Measurements from ENCODE around the gene TNFSF13.

Gene TNFSF13

DNA sequence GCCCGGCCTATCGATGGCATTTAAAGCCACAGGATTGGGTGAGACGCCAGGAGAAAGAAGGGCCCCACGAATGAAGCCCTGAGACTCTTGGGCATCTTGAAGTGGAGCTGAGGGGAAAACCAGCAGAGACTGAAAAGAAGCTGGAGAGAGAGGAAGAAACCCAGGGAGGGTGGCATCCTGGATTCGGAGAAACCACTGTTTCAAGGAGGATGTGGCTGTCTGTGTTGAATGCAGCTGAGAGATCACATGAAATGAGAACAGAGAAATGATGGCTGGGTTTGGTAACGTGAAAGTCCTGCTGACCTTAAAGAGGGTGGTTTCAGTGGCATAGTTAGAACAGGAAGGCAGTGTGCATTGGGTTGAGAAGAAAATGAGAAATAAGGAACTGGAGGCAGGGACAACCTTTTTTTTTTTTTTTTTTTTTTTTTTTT lies 5.9 kb upstream of the TNFSF13 start:
- no peak for DNase-seq (ENCODE audit: low read depth, low spot score)

- no peak for DNase-seq (ENCODE audit: low read depth, low spot score)
These were observed 5.2 kb upstream of the TNFSF13 start for GRCh38 chr17:7553356-7553755.

DNA sequence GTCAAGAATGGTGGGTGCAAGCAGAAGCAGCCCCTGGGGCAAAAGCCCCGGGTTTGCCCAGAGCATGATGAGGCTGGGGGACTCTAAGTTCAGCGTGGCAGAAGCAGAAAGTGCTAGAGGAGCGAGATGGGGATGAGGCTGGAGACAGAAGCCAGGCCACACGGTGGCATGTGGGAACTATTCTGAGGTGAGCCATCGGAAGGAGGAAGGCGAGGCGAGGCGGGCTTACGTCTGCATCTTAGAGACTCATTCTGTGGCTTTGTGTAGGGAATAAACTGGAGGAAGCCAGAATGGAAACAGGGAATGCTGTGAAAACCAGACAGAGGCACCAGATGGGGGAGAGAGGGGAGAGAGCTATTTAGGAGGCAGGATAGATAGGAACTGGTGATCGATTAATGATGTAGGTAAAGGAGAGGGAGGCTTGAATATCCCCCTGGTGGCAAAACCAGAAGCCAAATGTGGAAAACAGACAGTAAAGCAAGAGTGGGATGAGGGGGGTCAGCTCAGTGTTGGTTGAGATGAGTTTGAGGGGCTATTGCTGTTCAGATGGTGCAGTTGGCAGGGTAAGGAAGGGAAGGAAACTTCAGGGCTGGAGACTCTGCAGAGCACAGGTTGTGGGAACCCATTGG lies 3.1 kb upstream of the TNFSF13 start:
- no peak for DNase-seq (ENCODE audit: low read depth, low spot score)

DNA sequence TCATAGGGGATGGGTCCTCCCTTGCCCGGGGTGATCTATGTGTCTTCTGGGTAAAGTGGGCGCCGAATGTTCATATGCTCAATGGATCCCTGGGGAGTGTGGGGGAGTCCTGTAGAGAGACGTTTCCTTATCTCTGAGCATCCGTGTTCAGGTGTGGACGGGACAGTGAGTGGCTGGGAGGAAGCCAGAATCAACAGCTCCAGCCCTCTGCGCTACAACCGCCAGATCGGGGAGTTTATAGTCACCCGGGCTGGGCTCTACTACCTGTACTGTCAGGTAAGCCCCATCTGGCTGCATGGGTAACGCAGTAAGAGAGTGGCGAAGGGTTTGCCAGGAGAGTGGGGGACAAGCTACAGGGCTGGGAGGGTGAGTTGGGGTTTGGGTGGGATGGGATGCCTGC lies 1.9 kb upstream of the TNFSF13 start:
- no peak for DNase-seq (ENCODE audit: low read depth, low spot score)

- DNase-seq (ENCODE audit: low read depth, low spot score) = peak; percentile 47
These were observed 1.3 kb upstream of the TNFSF13 start for GRCh38 chr17:7557147-7557764.

GRCh38 chr17:7557775-7558543 lies 591 bp upstream of the TNFSF13 start:
- peak; percentile 90 for DNase-seq (ENCODE audit: low read depth, low spot score)

DNA sequence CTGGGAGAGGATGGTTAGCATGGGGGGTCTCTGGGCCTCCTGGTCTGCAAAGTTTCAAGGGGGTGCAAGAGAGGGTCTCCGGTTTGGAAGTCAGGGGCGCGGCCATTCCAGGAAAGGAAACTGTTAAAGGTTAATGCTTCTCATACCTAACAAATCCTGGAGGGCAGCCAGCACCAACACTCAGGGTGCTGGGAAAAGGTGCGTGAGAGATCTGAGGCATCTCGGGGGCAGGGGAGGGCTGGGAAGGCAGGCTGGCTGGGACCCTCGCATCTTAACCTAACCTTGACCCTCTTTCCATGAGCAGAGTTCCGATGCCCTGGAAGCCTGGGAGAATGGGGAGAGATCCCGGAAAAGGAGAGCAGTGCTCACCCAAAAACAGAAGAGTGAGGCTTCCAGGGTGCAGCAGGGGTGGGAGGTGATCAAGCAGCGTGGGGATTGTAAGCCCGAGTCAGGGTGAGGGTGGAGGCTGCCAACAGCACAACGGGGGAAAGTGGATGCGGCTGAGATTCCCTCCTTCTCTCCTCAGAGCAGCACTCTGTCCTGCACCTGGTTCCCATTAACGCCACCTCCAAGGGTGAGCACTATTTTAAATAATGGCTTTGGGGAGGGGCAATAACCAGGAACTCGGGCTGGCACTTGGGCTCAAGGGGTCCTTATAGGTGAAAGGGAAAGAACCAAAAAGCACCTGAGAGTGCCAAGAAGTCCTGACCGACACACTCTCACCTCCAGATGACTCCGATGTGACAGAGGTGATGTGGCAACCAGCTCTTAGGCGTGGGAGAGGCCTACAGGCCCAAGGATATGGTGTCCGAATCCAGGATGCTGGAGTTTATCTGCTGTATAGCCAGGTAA lies 996 bp downstream of the TNFSF13 start:
- DNase-seq (ENCODE audit: low read depth, low spot score) = no peak

DNA sequence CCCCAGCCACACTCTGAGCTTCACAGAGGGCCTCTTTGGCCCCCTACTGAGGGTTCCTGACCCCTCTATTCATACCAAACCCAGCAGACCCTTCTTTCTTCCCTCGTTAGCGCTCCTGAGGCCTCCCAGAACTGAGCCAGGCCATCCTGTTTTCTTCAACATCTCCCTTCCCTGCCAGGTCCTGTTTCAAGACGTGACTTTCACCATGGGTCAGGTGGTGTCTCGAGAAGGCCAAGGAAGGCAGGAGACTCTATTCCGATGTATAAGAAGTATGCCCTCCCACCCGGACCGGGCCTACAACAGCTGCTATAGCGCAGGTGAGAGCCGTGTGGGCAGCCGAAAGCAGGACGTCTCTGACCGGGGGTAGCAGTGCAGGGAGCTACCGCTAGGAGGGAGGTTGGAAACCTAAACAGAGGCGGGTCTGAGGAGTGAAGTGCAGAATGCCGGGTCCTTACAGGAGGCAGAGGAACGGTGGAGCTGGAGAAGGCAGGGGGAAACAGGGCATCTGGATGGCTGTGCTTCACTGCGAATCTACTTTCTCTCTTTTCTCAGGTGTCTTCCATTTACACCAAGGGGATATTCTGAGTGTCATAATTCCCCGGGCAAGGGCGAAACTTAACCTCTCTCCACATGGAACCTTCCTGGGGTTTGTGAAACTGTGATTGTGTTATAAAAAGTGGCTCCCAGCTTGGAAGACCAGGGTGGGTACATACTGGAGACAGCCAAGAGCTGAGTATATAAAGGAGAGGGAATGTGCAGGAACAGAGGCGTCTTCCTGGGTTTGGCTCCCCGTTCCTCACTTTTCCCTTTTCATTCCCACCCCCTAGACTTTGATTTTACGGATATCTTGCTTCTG lies 1.9 kb downstream of the TNFSF13 start:
- peak; percentile 89 for DNase-seq (ENCODE audit: low read depth, low spot score)

- peak; percentile 95 for DNase-seq (ENCODE audit: low read depth, low spot score)
These were observed 2.6 kb downstream of the TNFSF13 start for GRCh38 chr17:7561028-7561575.

DNA sequence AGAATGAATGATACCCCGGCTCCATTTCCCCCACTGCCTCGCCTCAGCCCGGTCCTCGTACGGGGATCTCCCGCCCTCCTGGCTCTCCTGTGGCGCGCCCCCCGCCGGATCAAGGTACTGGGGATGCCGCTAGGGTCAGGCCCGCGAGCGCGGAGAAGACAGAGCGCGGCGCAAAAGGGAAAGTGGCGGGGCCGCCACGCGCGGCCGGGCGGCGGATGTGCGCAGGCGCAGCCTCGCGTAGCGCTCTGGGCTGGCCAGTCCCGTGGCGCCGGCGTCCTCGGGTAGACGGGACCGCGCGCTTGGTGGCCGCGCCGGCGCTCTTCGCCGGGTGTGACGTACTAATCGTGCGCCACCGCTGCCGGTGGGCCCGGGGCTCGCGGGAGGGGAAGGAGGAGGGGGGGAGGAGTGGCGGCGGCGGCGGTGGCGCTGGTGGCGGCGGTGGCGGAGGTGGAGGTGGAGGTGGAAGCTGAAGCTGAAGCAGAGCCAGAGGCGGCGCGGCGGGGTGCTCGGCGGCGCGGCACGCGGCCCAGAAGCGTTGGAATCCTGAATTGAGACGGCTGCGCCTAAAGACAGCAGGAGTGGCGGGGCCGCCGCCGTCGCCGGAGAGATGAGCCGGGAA lies 3.1 kb downstream of the TNFSF13 start, which contains the start of gene SENP3:
Gene SENP3, plus strand, starts transcription at position 331 of the 619 bp plus-strand sequence. CDS start 1,158 bp downstream, outside the sequence.
- peak; percentile 91 for DNase-seq (ENCODE audit: low read depth, low spot score)

DNA sequence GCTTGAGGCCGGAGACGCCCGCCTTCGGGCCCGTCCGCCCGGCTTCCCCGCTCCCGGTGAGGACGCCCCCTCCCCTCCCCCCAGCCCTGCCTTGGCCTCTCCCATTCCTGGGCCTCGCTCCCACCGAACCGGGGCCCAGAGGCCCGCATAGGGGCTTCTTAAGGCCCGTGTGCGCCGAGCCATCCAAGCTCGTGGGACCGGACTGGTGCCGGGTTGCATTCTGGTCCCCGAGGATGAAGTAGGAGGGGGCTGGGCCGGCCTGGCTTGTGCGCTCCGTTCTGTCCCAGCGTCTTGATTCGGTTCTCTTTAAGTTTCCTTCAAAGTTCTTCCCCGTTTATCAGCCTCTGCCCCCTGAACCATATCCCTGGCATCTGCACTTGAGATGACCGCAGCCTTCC lies 3.7 kb downstream of the TNFSF13 start:
- no peak for DNase-seq (ENCODE audit: low read depth, low spot score)

- no peak for DNase-seq (ENCODE audit: low read depth, low spot score)
These were observed 4.7 kb downstream of the TNFSF13 start for GRCh38 chr17:7563115-7563869.

GRCh38 chr17:7569571-7569970 lies 11.0 kb downstream of the TNFSF13 start:
- DNase-seq (ENCODE audit: low read depth, low spot score) = no peak

DNA sequence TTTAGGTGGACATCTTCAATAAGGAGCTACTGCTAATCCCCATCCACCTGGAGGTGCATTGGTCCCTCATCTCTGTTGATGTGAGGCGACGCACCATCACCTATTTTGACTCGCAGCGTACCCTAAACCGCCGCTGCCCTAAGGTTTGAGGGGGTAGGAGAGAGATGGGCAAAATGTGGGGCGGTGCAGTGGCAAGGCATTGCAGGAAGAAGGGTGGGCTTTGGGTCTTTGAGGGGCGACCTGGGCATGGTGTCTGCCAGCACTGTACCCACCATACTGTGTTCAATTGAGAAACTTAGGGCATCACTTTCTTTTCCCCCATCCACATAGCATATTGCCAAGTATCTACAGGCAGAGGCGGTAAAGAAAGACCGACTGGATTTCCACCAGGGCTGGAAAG lies 11.8 kb downstream of the TNFSF13 start:
- DNase-seq (ENCODE audit: low read depth, low spot score) = no peak

GRCh38 chr17:7572338-7572587 lies 13.7 kb downstream of the TNFSF13 start:
- DNase-seq (ENCODE audit: low read depth, low spot score) = no peak

DNA sequence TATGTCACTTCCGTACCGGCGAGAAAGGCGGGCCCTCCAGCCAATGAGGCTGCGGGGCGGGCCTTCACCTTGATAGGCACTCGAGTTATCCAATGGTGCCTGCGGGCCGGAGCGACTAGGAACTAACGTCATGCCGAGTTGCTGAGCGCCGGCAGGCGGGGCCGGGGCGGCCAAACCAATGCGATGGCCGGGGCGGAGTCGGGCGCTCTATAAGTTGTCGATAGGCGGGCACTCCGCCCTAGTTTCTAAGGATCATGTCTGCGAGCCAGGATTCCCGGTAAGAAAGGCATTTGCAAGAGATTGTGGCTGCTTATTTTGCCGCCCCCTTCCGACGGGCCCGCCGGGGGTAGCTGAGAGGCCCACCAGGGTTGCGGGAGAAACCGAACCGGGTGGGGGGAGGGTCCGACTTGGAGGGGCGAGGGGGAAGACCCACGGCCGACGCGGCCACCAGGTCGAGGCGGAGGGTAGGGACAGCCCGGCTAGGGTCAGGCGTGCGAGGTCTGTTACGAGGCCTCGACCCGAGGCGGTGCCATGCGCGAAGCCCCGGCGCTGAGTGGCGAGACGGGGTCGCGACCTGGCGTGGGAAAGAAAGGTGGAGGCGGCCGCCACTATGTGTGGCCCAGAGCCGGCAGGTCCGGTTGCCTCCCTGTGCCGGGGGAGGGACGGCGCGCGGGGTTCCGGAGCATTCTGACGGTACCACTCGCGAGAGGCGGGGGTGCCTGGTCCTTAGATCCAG lies 14.2 kb downstream of the TNFSF13 start:
- DNase-seq (ENCODE audit: low read depth, low spot score) = peak; percentile 100

GRCh38 chr17:7573324-7574080 lies 15.0 kb downstream of the TNFSF13 start:
- DNase-seq (ENCODE audit: low read depth, low spot score) = peak; percentile 92
